H1 (cell line): ENCODE results near the gene GLRA2. TPM values are rescaled to one million over a fixed set of nuclear protein-coding genes. Genes with fewer than 3 reads are reported as not detected.

ENCODE experiments used
- CTCF ChIA-PET: fragments of 300-600 bp; sonication (Branson Sonifier 250); formaldehyde crosslinking; loops from one replicate; lab custom pipeline; 2021; ENCODE audit not compliant: partially characterized antibody; lab: Charles Lee
- POLR2A ChIA-PET: fragments of 300-600 bp; sonication (Branson Sonifier 250); formaldehyde crosslinking; loops from one replicate; lab custom pipeline; 2021; ENCODE audit warnings: inconsistent platforms; ENCODE audit not compliant: partially characterized antibody; lab: Charles Lee
- DNase-seq, 2 experiments: peaks; one replicate each; pipeline versions ENCODE4 v3.0.0 to v3.0.0-alpha.2; 2010 to 2022; ENCODE audit warnings: low spot score in 2 of 2, low read depth in 1 of 2, mixed read lengths in 1 of 2
- FAIRE-seq: peaks from 2 replicates; lab custom pipeline; 2011; peaks lifted over from hg19 to GRCh38; lab: Jason Lieb, UNC
- H2AFZ ChIP-seq: 2 replicates; pipeline ENCODE4 v1.8.1; 2012; ENCODE audit warnings: low read length, inconsistent platforms
- H2AK5ac ChIP-seq: 2 replicates; pipeline ENCODE4 v1.6.1; 2013; ENCODE audit warnings: low read depth, low read length
- H2BK120ac ChIP-seq: replicated peaks from 2 replicates; pipeline ENCODE3; 2013; ENCODE audit warnings: low read depth, low read length, inconsistent platforms
- H2BK12ac ChIP-seq: 2 replicates; pipeline ENCODE4 v1.6.1; 2013; ENCODE audit warnings: low read depth, low read length
- H2BK15ac ChIP-seq: 2 replicates; pipeline ENCODE4 v1.6.1; 2013; ENCODE audit warnings: low read length
- H2BK20ac ChIP-seq: 2 replicates; pipeline ENCODE4 v1.6.1; 2013; ENCODE audit warnings: low read length
- H2BK5ac ChIP-seq: 2 replicates; pipeline ENCODE4 v1.6.1; 2013; ENCODE audit warnings: low read depth, low read length
- H3K14ac ChIP-seq: 2 replicates; pipeline ENCODE4 v1.6.1; 2013; ENCODE audit warnings: inconsistent platforms; ENCODE audit not compliant: insufficient read length
- H3K18ac ChIP-seq: 2 replicates; pipeline ENCODE4 v1.6.1; 2013; ENCODE audit warnings: low read length; ENCODE audit errors: extremely low read depth
- H3K23ac ChIP-seq: 2 replicates; pipeline ENCODE4 v1.6.1; 2013; ENCODE audit warnings: inconsistent platforms; ENCODE audit not compliant: insufficient read length
- H3K23me2 ChIP-seq: 2 replicates; pipeline ENCODE4 v1.6.1; 2013; ENCODE audit warnings: low read depth, low read length
- H3K27ac ChIP-seq: 2 replicates; pipeline ENCODE4 v1.6.1; 2011; ENCODE audit warnings: low read depth, low read length, inconsistent platforms
- H3K27me3 ChIP-seq, 4 experiments: replicated peaks in 1 of 4; 1 replicate in 1 of 4; 2 replicates in 3 of 4; pipeline versions ENCODE4 v1.6.1 to v1.8.1; 2011 to 2013; ENCODE audit warnings: low read length in 3 of 4, mild to moderate bottlenecking in 3 of 4, inconsistent platforms in 2 of 4, mixed read lengths in 2 of 4, moderate library complexity in 1 of 4; ENCODE audit not compliant: control insufficient read depth in 3 of 4, insufficient read depth in 3 of 4; ENCODE audit errors: extremely low read depth in 1 of 4
- H3K36me3 ChIP-seq, 4 experiments: 2 replicates each; pipeline versions ENCODE4 v1.6.1 to v1.8.1; 2011 to 2013; ENCODE audit warnings: mild to moderate bottlenecking in 4 of 4, low read length in 3 of 4, moderate library complexity in 2 of 4, control low read depth in 1 of 4, inconsistent platforms in 1 of 4; ENCODE audit not compliant: insufficient read depth in 4 of 4, control insufficient read depth in 2 of 4
- H3K4ac ChIP-seq: replicated peaks from 2 replicates; pipeline ENCODE3; 2013; ENCODE audit warnings: low read length, low read depth, mixed read lengths, inconsistent platforms; ENCODE audit not compliant: insufficient read length
- H3K4me1 ChIP-seq, 4 experiments: replicated peaks in 1 of 4; 1 replicate in 1 of 4; 2 replicates in 3 of 4; pipeline versions ENCODE4 v1.6.1 to v1.8.1; 2011 to 2013; ENCODE audit warnings: low read length in 3 of 4, inconsistent platforms in 2 of 4, mixed read lengths in 1 of 4; ENCODE audit not compliant: insufficient read depth in 4 of 4, control insufficient read depth in 3 of 4
- H3K4me2 ChIP-seq, 2 experiments: 2 replicates each; pipeline versions ENCODE4 v1.6.1 to v1.8.1; 2011 to 2013; ENCODE audit warnings: low read depth in 2 of 2, low read length in 2 of 2, control low read depth in 1 of 2, inconsistent platforms in 1 of 2, mild to moderate bottlenecking in 1 of 2; ENCODE audit not compliant: insufficient read depth in 1 of 2
- H3K4me3 ChIP-seq, 4 experiments: fragments of 200-600, 300-600 bp in 1 of 4; sonication (generic), shearing (Covaris generic), sonication (Bioruptor Twin) in 1 of 4; 2 replicates each; pipeline versions ENCODE4 v1.5.1 to v1.8.1; 2011 to 2016; ENCODE audit warnings: low read length in 4 of 4, low read depth in 3 of 4, control low read depth in 2 of 4, inconsistent platforms in 2 of 4, mild to moderate bottlenecking in 2 of 4, mixed read lengths in 1 of 4, moderate library complexity in 1 of 4; ENCODE audit not compliant: insufficient read depth in 2 of 4; ENCODE audit errors: extremely low read depth in 1 of 4
- H3K56ac ChIP-seq: replicated peaks from 2 replicates; pipeline ENCODE3; 2013; ENCODE audit warnings: low read depth, mild to moderate bottlenecking, mixed read lengths, low read length, inconsistent platforms; ENCODE audit not compliant: insufficient read length
- H3K79me1 ChIP-seq: 2 replicates; pipeline ENCODE4 v1.6.1; 2013; ENCODE audit warnings: low read depth, low read length, control low read depth
- H3K79me2 ChIP-seq, 2 experiments: 2 replicates each; pipeline versions ENCODE4 v1.6.1 to v1.8.1; 2012 to 2013; ENCODE audit warnings: low read length in 2 of 2, mild to moderate bottlenecking in 2 of 2, inconsistent platforms in 1 of 2; ENCODE audit not compliant: insufficient read depth in 2 of 2, control insufficient read depth in 1 of 2
- H3K9ac ChIP-seq, 4 experiments: replicated peaks in 1 of 4; 1 replicate in 1 of 4; 2 replicates in 3 of 4; pipeline versions ENCODE4 v1.6.1 to v1.8.1; 2011 to 2013; ENCODE audit warnings: low read depth in 3 of 4, low read length in 3 of 4, control low read depth in 2 of 4, mild to moderate bottlenecking in 2 of 4, moderate library complexity in 2 of 4, inconsistent platforms in 1 of 4; ENCODE audit errors: extremely low read depth in 1 of 4
- H3K9me3 ChIP-seq, 2 experiments: 2 replicates each; pipeline versions ENCODE4 v1.6.1 to v1.8.1; 2012 to 2013; ENCODE audit warnings: mild to moderate bottlenecking in 2 of 2, moderate library complexity in 2 of 2, control low read depth in 1 of 2, inconsistent platforms in 1 of 2, low read depth in 1 of 2, low read length in 1 of 2, mixed read lengths in 1 of 2; ENCODE audit not compliant: insufficient read depth in 2 of 2
- H4K20me1 ChIP-seq, 2 experiments: replicated peaks in 1 of 2; 2 replicates each; pipeline versions ENCODE3 to v1.8.1; 2011 to 2013; ENCODE audit warnings: inconsistent platforms in 2 of 2, low read length in 2 of 2, mild to moderate bottlenecking in 1 of 2; ENCODE audit not compliant: insufficient read depth in 2 of 2, control insufficient read depth in 1 of 2
- H4K5ac ChIP-seq: 2 replicates; pipeline ENCODE4 v1.6.1; 2013; ENCODE audit warnings: low read length, low read depth, mixed read lengths, inconsistent platforms; ENCODE audit not compliant: insufficient read length
- H4K8ac ChIP-seq: 2 replicates; pipeline ENCODE4 v1.8.0; 2013; ENCODE audit warnings: mild to moderate bottlenecking, moderate library complexity, low read length, inconsistent platforms; ENCODE audit not compliant: insufficient read depth; ENCODE audit errors: extremely low read depth
- H4K91ac ChIP-seq: replicated peaks from 2 replicates; pipeline ENCODE3; 2013; ENCODE audit warnings: low read length, mixed read lengths, inconsistent platforms; ENCODE audit not compliant: insufficient read length
- BCL11A ChIP-seq, 2 experiments: IDR thresholded peaks; one replicate each; pipeline ENCODE4 v1.6.1; 2011; ENCODE audit warnings: low read depth in 2 of 2, low read length in 2 of 2, mild to moderate bottlenecking in 2 of 2
- BRCA1 ChIP-seq: IDR thresholded peaks from 2 replicates; pipeline ENCODE4 v1.6.1; 2012; ENCODE audit warnings: low read depth, low read length, improper control_type of control experiment
- CREB1 ChIP-seq: IDR thresholded peaks from 2 replicates; pipeline ENCODE4 v1.6.1; 2012; ENCODE audit warnings: inconsistent platforms
- FOSL1 ChIP-seq: IDR thresholded peaks from 2 replicates; pipeline ENCODE4 v1.6.1; 2011; ENCODE audit warnings: mild to moderate bottlenecking, low read depth, low read length, moderate library complexity; ENCODE audit not compliant: insufficient read depth
- MAFK ChIP-seq: IDR thresholded peaks from 2 replicates; pipeline ENCODE4 v1.6.1; 2012; ENCODE audit warnings: low read depth, mild to moderate bottlenecking, improper control_type of control experiment, low read length
- POLR2AphosphoS5 ChIP-seq: IDR thresholded peaks from 2 replicates; pipeline ENCODE4 v1.6.1; 2011; ENCODE audit warnings: low read depth, low read length
- SAP30 ChIP-seq: fragments of 300-600 bp; sonication (generic); IDR thresholded peaks from 2 replicates; pipeline ENCODE4 v1.7.1; 2012; ENCODE audit warnings: low read length, moderate library complexity, mild to moderate bottlenecking, inconsistent platforms; ENCODE audit not compliant: insufficient read depth, insufficient replicate concordance
- SP4 ChIP-seq: IDR thresholded peaks from 2 replicates; pipeline ENCODE4 v1.6.1; 2012; ENCODE audit warnings: low read length, inconsistent platforms
- TAF7 ChIP-seq: optimal IDR thresholded peaks from 2 replicates; pipeline ENCODE3; 2011; ENCODE audit warnings: low read depth, mild to moderate bottlenecking, inconsistent platforms, low read length, moderate library complexity, borderline replicate concordance
- TBP ChIP-seq: IDR thresholded peaks from 2 replicates; pipeline ENCODE4 v1.6.1; 2011; ENCODE audit warnings: low read depth, low read length, improper control_type of control experiment
- WGBS, 2 experiments: shearing (Covaris generic) in 1 of 2; methylation state at CpG; one replicate each; pipeline versions ENCODE4 v1.1.6 to v1.1.7; 2013 to 2015; ENCODE audit warnings: low lambda C conversion rate in 2 of 2, mixed read lengths in 2 of 2, inconsistent platforms in 1 of 2, low coverage in 1 of 2, missing lambda C conversion rate in 1 of 2; ENCODE audit not compliant: insufficient replicate concordance in 2 of 2, insufficient coverage in 1 of 2, insufficient read length in 1 of 2; ENCODE audit errors: extremely low coverage in 1 of 2, missing lambda C conversion rate in 1 of 2; 5-methylcytosine and 5-hydroxymethylcytosine counted together
- polyA plus RNA-seq, 7 experiments: library from polyadenylated mRNA; depleted of rRNA in 3 of 7; stranded (reverse) in 5 of 7; unstranded in 2 of 7; fragments of >200 nt in 5 of 7; fragments of 200-250 nt in 2 of 7; gene quantifications; 1 replicate in 5 of 7; 2 replicates in 1 of 7; 4 replicates in 1 of 7; pipeline versions ENCODE4 v1.2.1 to v1.2.3, GENCODE V29; 2011 to 2013; ENCODE audit warnings: missing spikeins in 2 of 7, mixed read lengths in 2 of 7
- total RNA-seq: library from RNA; stranded (reverse); fragmentation: NEBNext Ultra II Directional; extraction: Animal tissue kit (Norgen Biotek cat#: 25700); gene quantifications from 2 replicates; pipeline ENCODE4 v1.2.1, GENCODE V29; 2021
- TF ChIP-seq, protein P1 (sequence below): IDR thresholded peaks from 2 replicates; pipeline ENCODE4 v1.6.1; 2011; ENCODE audit warnings: low read length, improper control_type of control experiment

GLRA2 gene
- total and polyA plus RNA-seq, 2 of the 8 experiments (the other 6 are each of a cell fraction or from before 2014, with no cell fraction given): not detected

DNA sequence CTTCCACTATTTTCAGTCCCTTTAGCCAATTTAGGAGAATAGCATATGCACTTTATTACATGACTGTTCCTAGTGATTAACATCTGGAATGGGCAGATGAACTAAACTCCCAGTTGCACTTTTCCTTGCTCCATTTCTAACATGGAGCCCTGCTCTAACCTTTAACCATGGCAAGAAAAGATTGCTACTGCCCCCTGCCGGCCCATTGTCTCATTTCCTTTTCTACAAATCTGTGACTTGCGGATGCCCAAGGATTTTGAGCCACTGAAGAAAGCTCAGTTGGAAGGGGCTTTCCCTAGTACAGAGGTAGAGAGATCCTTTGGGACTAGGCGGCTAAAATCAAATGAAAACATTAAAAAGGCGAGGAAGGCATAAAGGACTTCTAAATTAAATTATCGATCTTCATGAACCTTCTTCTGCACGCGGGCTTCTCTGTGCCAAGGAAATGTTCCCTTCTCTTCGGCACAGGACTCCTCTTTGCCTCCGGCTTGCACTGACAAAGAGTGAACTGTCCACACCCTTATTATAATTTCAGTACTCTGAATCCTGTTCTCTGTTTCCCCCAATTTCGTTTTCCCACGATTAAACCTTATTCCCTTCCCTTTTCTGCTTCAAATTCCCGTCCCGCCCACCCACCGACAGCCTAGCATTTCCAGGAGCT, 577 bp upstream of the GLRA2 start:
- Histone ChIP-seq H2BK15ac (no peak overlapping the region), H3K9ac (no peak overlapping the region), H2BK20ac (no peak overlapping the region), H3K4me1 (no peaks in the 10 kb centered on the region; a peak in 1 of 7 replicates), H2AK5ac (no peak overlapping the region), H3K23ac (no peak overlapping the region), H3K36me3 (no peaks in the 10 kb centered on the region), H3K18ac (no peak overlapping the region), H3K4me2 (peak overlapping the region; percentile 66 to 91), H2BK12ac (no peak overlapping the region), H3K27ac (no peak overlapping the region), H2BK5ac (no peak overlapping the region), H3K79me2 (no peaks in the 10 kb centered on the region), H4K20me1 (no peaks in the 10 kb centered on the region), H2AFZ (no peak overlapping the region), H2BK120ac (no peak overlapping the region), H3K4ac (no peak overlapping the region), H3K23me2 (no peaks in the 10 kb centered on the region), H3K4me3 (peak overlapping the region; percentile 30 to 51 (median 42); a peak in 4 of 8 replicates), H4K5ac (no peak overlapping the region), H3K9me3 (no peaks in the 10 kb centered on the region), H3K14ac (no peak overlapping the region), H4K91ac (no peak overlapping the region), H3K56ac (no peak overlapping the region), H4K8ac (no peak overlapping the region), H3K79me1 (no peaks in the 10 kb centered on the region), H3K27me3 (no peaks in the 10 kb centered on the region)
- FAIRE-seq (peak; percentile 87), DNase-seq (peak; percentile 17 to 81)
- WGBS, 2 experiments: 4% methylated on average over 5 of the region's 14 CpGs; no CpG with 5 or more reads in 1 of the 2 experiments
- CTCF ChIA-PET: interaction anchor here (0.7 to 3.3 kb wide), 15 partner anchors 9 to 705 kb away, joined by 3 to 16 read pairs (median 3); no protein-coding TSS in a partner anchor
- POLR2A ChIA-PET: no interaction called here
- TF ChIP-seq BCL11A (IDR thresholded peaks at IDR 0.05; ENCODE audit: low read depth in 2 of 2, low read length in 2 of 2): no peak
- no peak for TF ChIP-seq POLR2AphosphoS5
- TF ChIP-seq TBP: no peak
- TF ChIP-seq CREB1: no peak
- no peak for TF ChIP-seq BRCA1
- TF ChIP-seq, protein P1, sequence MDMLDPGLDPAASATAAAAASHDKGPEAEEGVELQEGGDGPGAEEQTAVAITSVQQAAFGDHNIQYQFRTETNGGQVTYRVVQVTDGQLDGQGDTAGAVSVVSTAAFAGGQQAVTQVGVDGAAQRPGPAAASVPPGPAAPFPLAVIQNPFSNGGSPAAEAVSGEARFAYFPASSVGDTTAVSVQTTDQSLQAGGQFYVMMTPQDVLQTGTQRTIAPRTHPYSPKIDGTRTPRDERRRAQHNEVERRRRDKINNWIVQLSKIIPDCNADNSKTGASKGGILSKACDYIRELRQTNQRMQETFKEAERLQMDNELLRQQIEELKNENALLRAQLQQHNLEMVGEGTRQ: no peak
- no peak for TF ChIP-seq TAF7
- no peak for TF ChIP-seq SAP30
- no peak for TF ChIP-seq MAFK
- no peak for TF ChIP-seq SP4
- no peak for TF ChIP-seq FOSL1
